SIG-M5 (cell line): Measurements from ENCODE around the gene ADAMTS3.

Source experiments
- DNase-seq: peaks from one replicate; lab custom pipeline; 2025; lab: John Stamatoyannopoulos, UW

The ADAMTS3 gene

DNA sequence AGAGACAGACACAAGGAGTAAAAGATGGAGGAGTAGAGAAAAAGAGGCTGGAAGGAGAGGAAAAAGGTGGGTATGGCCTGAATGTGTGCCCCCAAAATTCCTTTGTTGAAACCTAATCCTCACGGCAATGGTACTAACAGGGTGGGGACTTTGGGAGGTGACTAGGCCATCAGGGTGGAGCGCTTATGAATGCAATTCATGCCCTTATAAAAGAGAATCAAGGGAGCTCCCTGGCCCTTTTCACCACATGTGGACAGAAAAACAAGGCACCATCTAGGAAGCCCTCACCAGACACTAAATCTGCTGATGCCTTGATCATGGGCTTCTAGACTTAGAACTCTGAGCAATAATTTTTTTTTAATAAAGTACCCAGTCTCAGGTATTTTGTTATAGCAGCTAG lies 282.1 kb downstream of the ADAMTS3 start:
- no peak for DNase-seq

DNA sequence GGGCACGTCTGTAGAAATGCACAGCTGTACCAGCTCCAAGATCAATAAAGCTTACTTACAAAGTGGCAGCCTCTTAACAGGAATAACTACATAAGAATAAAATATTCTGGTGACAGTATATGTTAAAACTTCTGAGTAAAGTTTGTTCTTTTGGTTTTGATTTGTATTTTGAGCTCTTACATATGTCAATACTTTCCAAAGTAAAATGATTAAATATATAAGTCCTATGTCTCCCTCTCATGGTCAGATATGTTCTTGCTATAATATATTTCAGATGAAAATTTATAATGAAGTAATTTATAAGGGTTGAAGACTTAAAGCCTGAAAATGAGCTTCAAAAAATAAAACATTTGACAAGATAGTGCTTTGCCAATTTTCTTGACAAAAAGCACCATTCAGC lies 282.8 kb downstream of the ADAMTS3 start:
- no peak for DNase-seq

DNA sequence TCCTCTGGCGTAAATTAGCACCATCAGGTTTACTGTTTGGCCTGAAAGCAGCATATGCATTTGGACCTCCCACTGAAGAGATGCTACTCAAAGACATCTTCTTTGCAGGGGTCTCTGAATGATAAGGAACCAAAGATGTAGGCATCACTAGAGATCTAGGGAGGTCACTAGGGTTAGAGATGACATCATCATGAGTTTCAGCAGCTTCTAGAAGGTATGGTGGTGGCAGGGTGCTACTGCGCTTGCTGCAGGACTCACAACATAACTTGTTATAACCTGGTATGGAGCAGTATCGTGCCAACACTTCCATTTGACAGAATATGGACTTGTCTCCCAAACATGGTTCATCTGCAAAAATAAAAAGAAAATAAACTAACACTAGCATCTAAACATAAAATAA lies 285.7 kb downstream of the ADAMTS3 start:
- DNase-seq: no peak

GRCh38 chr4:72280252-72280651 lies 288.8 kb downstream of the ADAMTS3 start:
- no peak for DNase-seq

- DNase-seq: no peak
These were observed 293.6 kb downstream of the ADAMTS3 start for GRCh38 chr4:72275381-72275780.

DNA sequence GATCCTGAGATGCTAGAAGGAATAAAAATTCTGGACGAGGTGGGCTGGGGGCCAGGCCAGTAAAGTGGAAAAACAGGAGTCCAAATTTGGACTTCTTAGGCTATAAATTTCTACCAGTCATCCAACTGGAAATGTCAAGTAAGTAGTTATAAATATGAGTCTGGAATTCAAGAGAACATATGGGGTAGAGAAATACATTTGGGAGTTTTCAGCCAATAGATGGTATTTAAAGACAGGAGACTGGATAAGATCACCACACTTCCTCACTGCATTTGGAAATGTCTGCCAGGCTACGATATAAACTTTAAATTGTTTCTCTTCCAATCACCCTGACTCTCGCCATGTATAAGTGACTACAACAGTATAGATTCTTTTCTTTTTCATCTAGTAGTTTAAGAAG lies 294.8 kb downstream of the ADAMTS3 start:
- no peak for DNase-seq

DNA sequence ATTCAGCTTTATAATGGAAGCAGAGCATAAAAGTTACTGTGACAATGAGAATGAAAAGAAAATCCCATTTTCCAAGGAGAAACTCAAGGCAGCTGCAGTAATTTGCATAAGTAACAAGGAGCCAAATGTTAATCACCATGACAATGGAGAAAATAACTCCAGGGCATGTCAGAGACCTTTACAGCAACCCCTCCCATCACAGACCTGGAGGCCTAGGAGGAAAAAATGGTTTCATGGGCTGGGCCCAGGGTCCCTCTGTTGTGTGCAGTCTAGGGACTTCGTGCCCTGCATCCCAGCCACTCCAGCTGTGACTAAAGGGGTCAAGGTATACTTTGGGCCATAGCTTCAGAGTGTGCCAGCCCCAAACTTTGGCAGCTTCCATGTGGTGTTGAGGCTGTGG lies 313.8 kb downstream of the ADAMTS3 start:
- no peak for DNase-seq

DNA sequence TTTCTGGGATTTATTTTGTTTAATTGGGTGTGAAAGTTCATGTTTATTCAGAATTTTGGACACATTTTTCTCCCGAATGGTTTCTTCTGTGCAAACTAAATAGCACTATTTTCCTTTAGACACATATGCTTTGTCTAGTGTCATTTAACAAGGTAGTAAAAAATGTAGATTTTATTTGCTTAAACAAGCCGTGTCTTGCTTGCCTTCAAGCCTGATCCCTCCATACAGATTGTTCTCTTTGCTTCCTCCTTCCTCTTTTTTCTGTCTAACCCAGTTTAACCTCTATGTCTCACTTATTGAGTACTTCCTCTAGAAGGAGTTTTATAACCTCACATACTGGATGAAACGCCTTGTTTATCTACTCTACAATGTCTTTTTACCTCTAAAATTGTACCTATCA lies 325.4 kb downstream of the ADAMTS3 start:
- no peak for DNase-seq

GRCh38 chr4:72239487-72240116 lies 329.4 kb downstream of the ADAMTS3 start:
- DNase-seq: no peak
